GM23338 (cell line): Measurements from ENCODE around the gene SLC23A1. TPM values are rescaled to one million over a fixed set of nuclear protein-coding genes. Genes with fewer than 3 reads are reported as not detected.

Source experiments
- ATAC-seq: fragments of 200-7000 bp; cut with Tn5 transposase; 3 replicates; pipeline ENCODE4 v1.9.1; 2020
- DNase-seq: peaks from one replicate; pipeline ENCODE4 v3.0.0-alpha.2; 2015; ENCODE audit warnings: low spot score
- H2AFZ ChIP-seq: fragments of 200-600 bp; sonication (generic); 2 replicates; pipeline ENCODE4 v1.8.0; 2016; ENCODE audit warnings: antibody characterized with exemption, mild to moderate bottlenecking, moderate library complexity
- H3F3A ChIP-seq: fragments of 200-600 bp; sonication (generic); replicated peaks from 2 replicates; pipeline ENCODE4 v1.8.0; 2017; ENCODE audit warnings: antibody characterized with exemption, mixed run types, low read depth
- H3K27ac ChIP-seq: fragments of 200-600 bp; sonication (generic); 2 replicates; pipeline ENCODE4 v1.6.1; 2016; ENCODE audit warnings: low read depth
- H3K27me3 ChIP-seq: fragments of 200-600 bp; sonication (generic); 2 replicates; pipeline ENCODE4 v1.8.0; 2016; ENCODE audit warnings: mild to moderate bottlenecking, mixed run types, moderate library complexity; ENCODE audit not compliant: insufficient read depth
- H3K36me3 ChIP-seq: fragments of 200-600 bp; sonication (generic); 2 replicates; pipeline ENCODE4 v1.8.0; 2016; ENCODE audit warnings: mild to moderate bottlenecking; ENCODE audit not compliant: insufficient read depth
- H3K4me1 ChIP-seq: fragments of 200-600 bp; sonication (generic); 2 replicates; pipeline ENCODE4 v1.8.0; 2016; ENCODE audit warnings: mild to moderate bottlenecking, moderate library complexity; ENCODE audit not compliant: insufficient read depth
- H3K4me2 ChIP-seq: fragments of 200-600 bp; sonication (generic); 2 replicates; pipeline ENCODE4 v1.7.1; 2017; ENCODE audit warnings: mixed run types
- H3K4me3 ChIP-seq: fragments of 200-600 bp; sonication (generic); 2 replicates; pipeline ENCODE4 v1.6.1; 2016; ENCODE audit warnings: mixed run types
- H3K79me2 ChIP-seq: fragments of 200-600 bp; sonication (generic); replicated peaks from 2 replicates; pipeline ENCODE4 v1.8.0; 2017; ENCODE audit warnings: mild to moderate bottlenecking; ENCODE audit not compliant: insufficient read depth
- H3K9me2 ChIP-seq: fragments of 200-600 bp; sonication (generic); 2 replicates; pipeline ENCODE4 v1.8.0; 2017; ENCODE audit not compliant: insufficient read depth
- H4K20me1 ChIP-seq: fragments of 200-600 bp; sonication (generic); replicated peaks from 2 replicates; pipeline ENCODE4 v1.8.0; 2017; ENCODE audit warnings: mild to moderate bottlenecking; ENCODE audit not compliant: insufficient read depth
- H3K27ac Mint-ChIP-seq: 2 replicates; pipeline ENCODE4 v1.8.0; 2020; ENCODE audit warnings: inconsistent platforms, mild to moderate bottlenecking, moderate library complexity, mixed read lengths
- H3K27me3 Mint-ChIP-seq: 3 replicates; pipeline ENCODE4 v1.8.0; 2022; ENCODE audit warnings: low read depth, mild to moderate bottlenecking, moderate library complexity, mixed read lengths, inconsistent platforms; ENCODE audit not compliant: insufficient read depth, poor library complexity
- H3K36me3 Mint-ChIP-seq: 3 replicates; pipeline ENCODE4 v1.8.0; 2021; ENCODE audit warnings: low read depth, mild to moderate bottlenecking, inconsistent platforms, moderate library complexity, mixed read lengths
- H3K4me1 Mint-ChIP-seq: 3 replicates; pipeline ENCODE4 v1.8.0; 2020; ENCODE audit warnings: mild to moderate bottlenecking, inconsistent platforms, mixed read lengths
- H3K4me3 Mint-ChIP-seq: 3 replicates; pipeline ENCODE4 v1.8.0; 2021; ENCODE audit warnings: moderate library complexity, mild to moderate bottlenecking, inconsistent platforms, mixed read lengths
- H3K9me3 Mint-ChIP-seq: 3 replicates; pipeline ENCODE4 v1.8.0; 2020; ENCODE audit warnings: moderate library complexity, mild to moderate bottlenecking, inconsistent platforms, mixed read lengths
- CREB1 ChIP-seq: fragments of 250-450 bp; sonication (Bioruptor Pico); IDR thresholded peaks from 2 replicates; pipeline ENCODE4 v1.5.0; 2020; ENCODE audit warnings: low read depth, mild to moderate bottlenecking, moderate library complexity
- CTCF ChIP-seq, 2 experiments: fragments of 200-600 bp in 1 of 2; sonication (generic) in 1 of 2; conservative IDR thresholded peaks; 2 replicates each; pipeline versions ENCODE4 v1.5.1 to v1.6.1; 2016 to 2017; ENCODE audit warnings: antibody characterized with exemption in 2 of 2, low read depth in 2 of 2, mild to moderate bottlenecking in 2 of 2, moderate library complexity in 1 of 2
- EZH2 ChIP-seq: fragments of 200-600 bp; sonication (generic); IDR thresholded peaks from one replicate; pipeline ENCODE4 v1.8.0; 2017; ENCODE audit warnings: antibody characterized with exemption, mild to moderate bottlenecking, low read depth; ENCODE audit not compliant: unreplicated experiment
- NANOG ChIP-seq: IDR thresholded peaks from 2 replicates; pipeline ENCODE4 v1.6.1; 2016; ENCODE audit warnings: antibody characterized with exemption, borderline replicate concordance
- POLR2AphosphoS5 ChIP-seq: IDR thresholded peaks from 2 replicates; pipeline ENCODE4 v1.6.1; 2016; ENCODE audit warnings: antibody characterized with exemption, low read depth
- REST ChIP-seq: IDR thresholded peaks from one replicate; pipeline ENCODE4 v1.6.1; 2018; ENCODE audit warnings: antibody characterized with exemption; ENCODE audit not compliant: unreplicated experiment
- polyA plus RNA-seq: library from polyadenylated mRNA; unstranded; fragments of >200 nt; fragmentation: Nextera tagmentation; extraction: Ambion mirVana; gene quantifications from 2 replicates; pipeline ENCODE4 v1.2.1, GENCODE V29; 2016
- total RNA-seq: library from RNA; depleted of rRNA; stranded (reverse); fragments of >200 nt; shearing (Covaris generic); gene quantifications from 2 replicates; pipeline ENCODE4 v1.2.3, GENCODE V29; 2014

SLC23A1 gene
- total and polyA plus RNA-seq, 2 experiments from 2014 or later: 0.29 TPM; not detected in 1

DNA sequence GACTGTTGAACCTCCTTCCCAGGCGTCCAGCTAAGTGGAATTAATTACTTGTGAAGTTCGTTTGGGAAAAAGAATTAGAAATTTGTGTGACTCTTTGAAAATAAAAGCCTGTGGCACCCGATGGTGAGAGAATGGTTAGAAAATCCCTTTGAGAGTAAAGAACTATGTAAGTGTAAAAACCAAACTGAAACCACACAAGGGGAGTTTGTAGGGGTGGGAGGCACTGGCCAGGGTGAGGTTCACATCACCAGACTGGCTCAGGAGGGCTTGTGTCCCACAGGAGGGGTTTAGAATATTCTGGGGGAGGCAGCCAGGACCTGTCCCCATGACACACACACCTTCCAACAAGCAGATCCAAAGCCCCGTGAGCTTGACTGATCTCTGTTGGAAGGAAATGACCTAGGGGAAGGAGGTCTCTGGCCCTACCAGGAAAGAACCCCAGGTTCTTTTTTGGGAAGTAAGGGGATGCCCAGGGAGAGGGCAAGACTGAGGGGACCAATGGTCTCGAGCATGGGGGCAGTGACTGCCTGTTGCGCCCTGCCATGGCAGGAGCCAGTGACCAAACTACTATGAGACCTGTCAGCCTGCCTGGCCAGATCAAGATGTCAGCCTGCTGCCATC is 16.5 kb upstream of the SLC23A1 start:
- H3K27me3 Mint-ChIP-seq: peaks cover 18% of the 10 kb centered on the region
- 0 out of 2 replicates have a peak, but pooled peaks cover 3% of the 10 kb centered on the region for H3K79me2 ChIP-seq
- no peak overlapping the region for H3K27ac Mint-ChIP-seq
- H2AFZ ChIP-seq: no peak overlapping the region
- peaks cover 23% of the 10 kb centered on the region for H3F3A ChIP-seq
- H3K4me3 ChIP-seq: no peak overlapping the region
- TF ChIP-seq NANOG (no peak), EZH2 (no peak), REST (no peak), CREB1 (CRISPR knock-in tag) (no peak)
- DNase-seq: no peak
- peaks cover 27% of the 10 kb centered on the region for H3K4me1 Mint-ChIP-seq
- no peak overlapping the region for H3K4me2 ChIP-seq
- no peak overlapping the region for H3K4me3 Mint-ChIP-seq
- 0 out of 2 replicates have a peak, but pooled peaks cover 5% of the 10 kb centered on the region for H4K20me1 ChIP-seq
- H3K36me3 Mint-ChIP-seq: peaks cover 15% of the 10 kb centered on the region
- no peaks in the 10 kb centered on the region for H3K9me3 Mint-ChIP-seq
- H3K27ac ChIP-seq: no peak overlapping the region
- H3K4me1 ChIP-seq: peaks cover 12% of the 10 kb centered on the region
- ATAC-seq: no peak
- H3K27me3 ChIP-seq: peaks cover 17% of the 10 kb centered on the region
- no peaks in the 10 kb centered on the region for H3K9me2 ChIP-seq
- no peaks in the 10 kb centered on the region for H3K36me3 ChIP-seq

- no peak overlapping the region for H3K4me3 ChIP-seq
- H3F3A ChIP-seq: peaks cover 23% of the 10 kb centered on the region
- Mint-ChIP-seq H3K36me3 (peaks cover 15% of the 10 kb centered on the region), H3K9me3 (no peaks in the 10 kb centered on the region), H3K4me3 (no peak overlapping the region), H3K27me3 (peaks cover 29% of the 10 kb centered on the region), H3K4me1 (peaks cover 16% of the 10 kb centered on the region), H3K27ac (no peak overlapping the region)
- DNase-seq (no peak), ATAC-seq (no peak)
- TF ChIP-seq POLR2AphosphoS5: no peak
- TF ChIP-seq CTCF (conservative IDR thresholded peaks at IDR 0.05; ENCODE audit: low read depth in 2 of 2): no peak
- H3K27me3 ChIP-seq: peaks cover 34% of the 10 kb centered on the region
- peaks cover 2% of the 10 kb centered on the region; the same call in 1 of the 2 replicates for H3K4me1 ChIP-seq
- no peaks in the 10 kb centered on the region for H3K36me3 ChIP-seq
- H4K20me1 ChIP-seq: 0 out of 2 replicates have a peak, but pooled peaks cover 2% of the 10 kb centered on the region
- H3K4me2 ChIP-seq: no peak overlapping the region
- no peaks in the 10 kb centered on the region for H3K9me2 ChIP-seq
- no peak overlapping the region for H3K27ac ChIP-seq
- no peaks in the 10 kb centered on the region for H3K79me2 ChIP-seq
- H2AFZ ChIP-seq: no peak overlapping the region
These were observed 14.8 kb upstream of the SLC23A1 start for GRCh38 chr5:139397921-139398320.
